ENCODE measurements around the gene NOL7. TPM values are rescaled to one million over a fixed set of nuclear protein-coding genes. Genes with fewer than 3 reads are reported as not detected.

The NOL7 gene
- total and polyA plus RNA-seq, 2 donors (not counting 1 experiment from before 2014, with no cell fraction given), result 24.7 to 58.3 TPM

DNA sequence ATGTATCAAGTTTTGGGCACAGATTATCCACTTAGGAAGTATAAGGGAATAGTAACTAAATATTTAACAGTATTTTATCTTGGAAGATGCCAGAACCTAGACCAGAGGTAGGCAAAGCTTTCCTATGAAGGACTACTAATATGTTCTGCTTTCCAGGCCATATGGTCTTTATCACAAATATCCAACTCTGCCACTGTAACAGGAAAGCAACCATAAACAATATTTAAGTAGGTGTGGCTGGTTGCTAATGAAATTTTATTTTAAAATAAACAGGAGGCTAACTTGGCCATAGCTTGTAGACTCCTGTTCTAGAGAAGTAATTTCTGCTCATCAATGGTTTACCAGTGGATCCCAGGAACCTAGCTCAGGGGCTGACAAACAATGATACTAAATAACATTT is 39.4 kb downstream of the NOL7 start:
- peaks cover 22% of the 10 kb centered on the region for H3K79me2 ChIP-seq (ENCODE audit: control insufficient read depth, insufficient read depth, low read length)
- H3K9ac ChIP-seq (ENCODE audit: low read length), result no peak overlapping the region
- H3K27ac Mint-ChIP-seq, result no peak overlapping the region
- ChIA-PET POLR2A (no interaction called here), CTCF (no interaction called here)
- H2AFZ ChIP-seq (ENCODE audit: insufficient read depth, low read depth, low read length, poor library complexity, severe bottlenecking), result no peak overlapping the region
- H3K4me3 Mint-ChIP-seq, result no peak overlapping the region
- DNase-seq (no peak), ATAC-seq (ENCODE audit: low read depth) (no peak)
- H3K4me2 ChIP-seq (replicated peaks; ENCODE audit: low read depth, low read length, poor library complexity, severe bottlenecking), result no peak overlapping the region
- H3K9me3 Mint-ChIP-seq (ENCODE audit: insufficient read depth), result no peaks in the 10 kb centered on the region
- H3K4me3 ChIP-seq (ENCODE audit: control extremely low read depth in 1 of 5, extremely low read depth in 1 of 5, insufficient read depth in 1 of 5, low read depth in 2 of 5, low read length in 4 of 5), result no peak overlapping the region
- H4K20me1 ChIP-seq (ENCODE audit: control insufficient read depth, insufficient read depth, low read length, poor library complexity, severe bottlenecking), result peaks cover under 1% of the 10 kb centered on the region
- no peaks in the 10 kb centered on the region for H3K9me3 ChIP-seq (ENCODE audit: control extremely low read depth in 1 of 3, control insufficient read depth in 2 of 3, insufficient read depth in 1 of 3, low read length in 2 of 3)
- no peak for TF ChIP-seq EZH2 (IDR thresholded peaks at IDR 0.05; ENCODE audit: borderline replicate concordance, insufficient read depth, low read depth, low read length, poor library complexity, severe bottlenecking)
- TF ChIP-seq, protein P1, sequence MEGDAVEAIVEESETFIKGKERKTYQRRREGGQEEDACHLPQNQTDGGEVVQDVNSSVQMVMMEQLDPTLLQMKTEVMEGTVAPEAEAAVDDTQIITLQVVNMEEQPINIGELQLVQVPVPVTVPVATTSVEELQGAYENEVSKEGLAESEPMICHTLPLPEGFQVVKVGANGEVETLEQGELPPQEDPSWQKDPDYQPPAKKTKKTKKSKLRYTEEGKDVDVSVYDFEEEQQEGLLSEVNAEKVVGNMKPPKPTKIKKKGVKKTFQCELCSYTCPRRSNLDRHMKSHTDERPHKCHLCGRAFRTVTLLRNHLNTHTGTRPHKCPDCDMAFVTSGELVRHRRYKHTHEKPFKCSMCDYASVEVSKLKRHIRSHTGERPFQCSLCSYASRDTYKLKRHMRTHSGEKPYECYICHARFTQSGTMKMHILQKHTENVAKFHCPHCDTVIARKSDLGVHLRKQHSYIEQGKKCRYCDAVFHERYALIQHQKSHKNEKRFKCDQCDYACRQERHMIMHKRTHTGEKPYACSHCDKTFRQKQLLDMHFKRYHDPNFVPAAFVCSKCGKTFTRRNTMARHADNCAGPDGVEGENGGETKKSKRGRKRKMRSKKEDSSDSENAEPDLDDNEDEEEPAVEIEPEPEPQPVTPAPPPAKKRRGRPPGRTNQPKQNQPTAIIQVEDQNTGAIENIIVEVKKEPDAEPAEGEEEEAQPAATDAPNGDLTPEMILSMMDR (IDR thresholded peaks at IDR 0.05), result no peak
- H3K27me3 Mint-ChIP-seq, result no peaks in the 10 kb centered on the region
- peaks cover 6 to 16% of the 10 kb centered on the region in 2 experiments for H3K36me3 ChIP-seq (replicated peaks in 1 of 2; ENCODE audit: control extremely low read depth in 1 of 2, control insufficient read depth in 1 of 2, extremely low read depth in 1 of 2, insufficient read depth in 2 of 2, low read length in 1 of 2)
- H3K4me1 Mint-ChIP-seq, result peaks cover 8% of the 10 kb centered on the region
- H3K27ac ChIP-seq (ENCODE audit: low read length in 2 of 2), result no peak overlapping the region
- no peaks in the 10 kb centered on the region for H3K4me1 ChIP-seq (ENCODE audit: control insufficient read depth in 2 of 2, insufficient read depth in 2 of 2, low read length in 2 of 2)
- no peaks in the 10 kb centered on the region for H3K27me3 ChIP-seq (replicated peaks in 1 of 4; ENCODE audit: control extremely low read depth in 1 of 4, control insufficient read depth in 3 of 4, insufficient read depth in 4 of 4, low read length in 3 of 4)
- intact Hi-C loops (cut with micrococcal nuclease), result no loop called here

DNA sequence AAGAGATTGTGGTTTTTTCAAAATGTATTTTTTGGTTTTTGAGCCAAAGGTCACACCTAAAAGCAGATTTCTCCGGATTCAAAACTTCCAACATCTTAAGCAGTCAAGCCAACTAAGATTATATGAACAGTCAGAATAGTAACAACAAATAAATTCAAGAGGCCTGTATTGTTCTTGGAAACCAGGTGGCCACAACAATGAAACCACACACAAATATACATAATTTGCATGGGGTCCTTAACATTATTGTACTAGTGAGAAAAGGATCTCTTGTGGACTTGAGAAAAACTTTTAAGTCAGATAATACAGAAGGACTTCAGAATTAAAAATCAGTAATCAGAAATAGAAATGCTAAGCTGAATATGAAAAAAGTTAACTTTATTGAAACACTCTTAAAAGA is 40.6 kb downstream of the NOL7 start:
- Histone ChIP-seq H3K4me3 (ENCODE audit: control extremely low read depth in 1 of 5, extremely low read depth in 1 of 5, insufficient read depth in 1 of 5, low read depth in 2 of 5, low read length in 4 of 5) (no peak overlapping the region), H3K4me2 (replicated peaks; ENCODE audit: low read depth, low read length, poor library complexity, severe bottlenecking) (no peak overlapping the region), H3K36me3 (replicated peaks in 1 of 2; ENCODE audit: control extremely low read depth in 1 of 2, control insufficient read depth in 1 of 2, extremely low read depth in 1 of 2, insufficient read depth in 2 of 2, low read length in 1 of 2) (peaks cover 4 to 11% of the 10 kb centered on the region in 2 experiments), H2AFZ (ENCODE audit: insufficient read depth, low read depth, low read length, poor library complexity, severe bottlenecking) (no peak overlapping the region), H3K9ac (ENCODE audit: low read length) (no peak overlapping the region), H3K27me3 (replicated peaks in 1 of 4; ENCODE audit: control extremely low read depth in 1 of 4, control insufficient read depth in 3 of 4, insufficient read depth in 4 of 4, low read length in 3 of 4) (no peaks in the 10 kb centered on the region), H3K27ac (ENCODE audit: low read length in 2 of 2) (no peak overlapping the region), H3K9me3 (ENCODE audit: control extremely low read depth in 1 of 3, control insufficient read depth in 2 of 3, insufficient read depth in 1 of 3, low read length in 2 of 3) (no peaks in the 10 kb centered on the region), H3K4me1 (ENCODE audit: control insufficient read depth in 2 of 2, insufficient read depth in 2 of 2, low read length in 2 of 2) (no peaks in the 10 kb centered on the region), H4K20me1 (ENCODE audit: control insufficient read depth, insufficient read depth, low read length, poor library complexity, severe bottlenecking) (peaks cover 10% of the 10 kb centered on the region), H3K79me2 (ENCODE audit: control insufficient read depth, insufficient read depth, low read length) (peaks cover 31% of the 10 kb centered on the region)
- CTCF ChIA-PET, result no interaction called here
- no peaks in the 10 kb centered on the region for H3K9me3 Mint-ChIP-seq (ENCODE audit: insufficient read depth)
- WGBS (ENCODE audit: insufficient coverage), result no CpG with 5 or more reads among the region's 1 CpG
- ATAC-seq (ENCODE audit: low read depth), result no peak
- peaks cover 15% of the 10 kb centered on the region for H3K4me1 Mint-ChIP-seq
- H3K27me3 Mint-ChIP-seq, result no peaks in the 10 kb centered on the region
- H3K4me3 Mint-ChIP-seq, result no peak overlapping the region
- H3K27ac Mint-ChIP-seq, result no peak overlapping the region
- POLR2A ChIA-PET, result no interaction called here
- no peak for DNase-seq
- TF ChIP-seq, protein P1 (IDR thresholded peaks at IDR 0.05), result no peak
- TF ChIP-seq EZH2 (IDR thresholded peaks at IDR 0.05; ENCODE audit: borderline replicate concordance, insufficient read depth, low read depth, low read length, poor library complexity, severe bottlenecking), result no peak
- intact Hi-C loops (cut with micrococcal nuclease), result no loop called here

Data from B cell (primary cell).